ENCODE results near the gene EHBP1.
A peak's percentile ranks its signal among the peaks of the same experiment; 100 is the strongest.

Gene EHBP1

GRCh38 chr2:62687636-62688035 is 17.9 kb upstream of the EHBP1 start:
- DNase-seq (ENCODE audit: low spot score) = no peak
- no peak overlapping the region for H3K23ac ChIP-seq (ENCODE audit: low read depth, low read length, poor library complexity)
- peaks cover 3 to 9% of the 10 kb centered on the region in 2 donors for H3K4me1 ChIP-seq (ENCODE audit: control insufficient read depth in 2 of 2, insufficient read depth in 1 of 2, low read depth in 1 of 2, low read length in 2 of 2)
- H3K27ac ChIP-seq (replicated peaks; ENCODE audit: low read length) = no peak overlapping the region
- WGBS, 2 donors (ENCODE audit: extremely low coverage in 2 of 2, insufficient read length in 2 of 2, insufficient replicate concordance in 1 of 2) = no CpG with 5 or more reads among the region's 2 CpGs
- no peak overlapping the region for H3K4ac ChIP-seq (ENCODE audit: low read length)
- no peaks in the 10 kb centered on the region for H3K79me1 ChIP-seq (ENCODE audit: low read depth, low read length)
- no peak overlapping the region for H4K91ac ChIP-seq (ENCODE audit: low read depth, low read length, poor library complexity)
- no peak overlapping the region for H2AFZ ChIP-seq (ENCODE audit: low read length)
- no peak overlapping the region for H3K4me2 ChIP-seq (ENCODE audit: insufficient read depth, low read length, poor library complexity, severe bottlenecking)
- H2BK120ac ChIP-seq (ENCODE audit: low read depth, low read length) = no peak overlapping the region
- no peak overlapping the region for H2AK5ac ChIP-seq (ENCODE audit: low read depth, low read length)
- no peak overlapping the region for H3K18ac ChIP-seq (ENCODE audit: low read length)
- H2BK5ac ChIP-seq (ENCODE audit: low read length) = no peak overlapping the region
- H4K8ac ChIP-seq (ENCODE audit: low read depth, low read length) = no peak overlapping the region
- no peak overlapping the region for H2BK12ac ChIP-seq (ENCODE audit: low read length)
- no peak overlapping the region for H3K14ac ChIP-seq (ENCODE audit: low read length)
- H3K4me3 ChIP-seq (ENCODE audit: low read length in 2 of 2) = no peak overlapping the region
- H3K27me3 ChIP-seq (ENCODE audit: control insufficient read depth in 3 of 3, insufficient read depth in 3 of 3, low read depth in 1 of 3, low read length in 3 of 3) = no peaks in the 10 kb centered on the region
- no peaks in the 10 kb centered on the region for H3K9me3 ChIP-seq (replicated peaks in 1 of 2; ENCODE audit: control insufficient read depth in 2 of 2, insufficient read depth in 1 of 2, low read depth in 1 of 2, low read length in 2 of 2)
- H3K36me3 ChIP-seq (replicated peaks in 1 of 2; ENCODE audit: control insufficient read depth in 2 of 2, insufficient read depth in 2 of 2, low read length in 2 of 2) = no peaks in the 10 kb centered on the region
- no peak overlapping the region for H3K9ac ChIP-seq (ENCODE audit: low read depth, low read length, poor library complexity)
- H2BK15ac ChIP-seq (ENCODE audit: low read length) = no peak overlapping the region

GRCh38 chr2:62688771-62689170 is 16.7 kb upstream of the EHBP1 start:
- H3K4me3 ChIP-seq (ENCODE audit: low read length in 2 of 2) = no peak overlapping the region
- H2BK15ac ChIP-seq (ENCODE audit: low read length) = no peak overlapping the region
- no peak overlapping the region for H3K9ac ChIP-seq (ENCODE audit: low read depth, low read length, poor library complexity)
- H2BK120ac ChIP-seq (ENCODE audit: low read depth, low read length) = no peak overlapping the region
- no peak overlapping the region for H3K23ac ChIP-seq (ENCODE audit: low read depth, low read length, poor library complexity)
- no peak overlapping the region for H3K4ac ChIP-seq (ENCODE audit: low read length)
- H3K27ac ChIP-seq (replicated peaks; ENCODE audit: low read length) = no peak overlapping the region
- H3K4me1 ChIP-seq (ENCODE audit: control insufficient read depth in 2 of 2, insufficient read depth in 1 of 2, low read depth in 1 of 2, low read length in 2 of 2) = peaks cover 3 to 9% of the 10 kb centered on the region in 2 donors
- no peak overlapping the region for H3K14ac ChIP-seq (ENCODE audit: low read length)
- no peak overlapping the region for H3K18ac ChIP-seq (ENCODE audit: low read length)
- no peak for DNase-seq (ENCODE audit: low spot score)
- H2AFZ ChIP-seq (ENCODE audit: low read length) = peak overlapping the region; percentile 11
- H3K27me3 ChIP-seq (ENCODE audit: control insufficient read depth in 3 of 3, insufficient read depth in 3 of 3, low read depth in 1 of 3, low read length in 3 of 3) = no peaks in the 10 kb centered on the region
- no peak overlapping the region for H2BK5ac ChIP-seq (ENCODE audit: low read length)
- no peak overlapping the region for H4K8ac ChIP-seq (ENCODE audit: low read depth, low read length)
- WGBS, 2 donors (ENCODE audit: extremely low coverage in 2 of 2, insufficient read length in 2 of 2, insufficient replicate concordance in 1 of 2) = no CpG with 5 or more reads among the region's 1 CpG
- H3K36me3 ChIP-seq (replicated peaks in 1 of 2; ENCODE audit: control insufficient read depth in 2 of 2, insufficient read depth in 2 of 2, low read length in 2 of 2) = no peaks in the 10 kb centered on the region
- H3K9me3 ChIP-seq (replicated peaks in 1 of 2; ENCODE audit: control insufficient read depth in 2 of 2, insufficient read depth in 1 of 2, low read depth in 1 of 2, low read length in 2 of 2) = no peaks in the 10 kb centered on the region
- no peaks in the 10 kb centered on the region for H3K79me1 ChIP-seq (ENCODE audit: low read depth, low read length)
- H3K4me2 ChIP-seq (ENCODE audit: insufficient read depth, low read length, poor library complexity, severe bottlenecking) = no peak overlapping the region
- no peak overlapping the region for H2BK12ac ChIP-seq (ENCODE audit: low read length)
- no peak overlapping the region for H2AK5ac ChIP-seq (ENCODE audit: low read depth, low read length)
- no peak overlapping the region for H4K91ac ChIP-seq (ENCODE audit: low read depth, low read length, poor library complexity)

DNA sequence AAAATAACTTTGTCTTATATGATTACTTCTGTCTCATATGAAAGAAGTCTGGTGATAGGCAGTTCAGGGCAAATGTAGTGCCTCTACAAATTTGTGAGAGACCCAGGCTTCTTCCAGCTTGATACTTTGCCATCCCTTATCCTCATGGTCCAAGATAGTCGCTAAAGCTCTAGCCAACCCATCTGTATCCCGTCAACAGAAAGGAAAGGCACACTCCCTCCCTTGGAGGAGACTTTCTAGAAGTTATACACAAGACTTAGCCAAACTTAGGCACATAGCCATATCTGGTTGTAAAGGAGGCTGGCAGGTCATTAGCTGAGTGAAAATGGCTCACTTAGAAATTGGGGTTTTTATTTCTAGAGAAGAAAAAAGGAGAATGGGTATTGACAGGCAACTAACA is 14.3 kb upstream of the EHBP1 start:
- H4K8ac ChIP-seq (ENCODE audit: low read depth, low read length) = no peak overlapping the region
- H3K23ac ChIP-seq (ENCODE audit: low read depth, low read length, poor library complexity) = no peak overlapping the region
- no CpG with 5 or more reads among the region's 2 CpGs for WGBS, 2 donors (ENCODE audit: extremely low coverage in 2 of 2, insufficient read length in 2 of 2, insufficient replicate concordance in 1 of 2)

DNA sequence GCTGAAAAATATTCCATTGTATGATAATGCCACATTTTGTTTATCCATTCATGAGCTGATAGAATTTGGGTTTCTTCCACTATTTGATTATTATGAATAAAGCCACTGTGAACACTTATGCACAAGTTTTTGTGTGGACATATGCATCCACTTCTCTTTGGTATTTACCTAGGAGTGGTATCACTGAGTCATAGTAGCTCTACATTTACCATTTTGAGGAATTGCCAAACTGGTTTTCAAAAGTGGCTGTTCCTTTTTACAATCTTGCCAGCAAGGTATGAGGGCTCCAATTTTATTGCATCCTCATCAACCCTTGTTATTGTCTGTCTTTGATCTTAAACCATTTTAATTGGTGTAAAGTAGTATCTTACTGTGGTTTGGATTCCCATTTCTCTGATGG is 13.3 kb upstream of the EHBP1 start:
- H2BK5ac ChIP-seq (ENCODE audit: low read length) = no peak overlapping the region
- H4K91ac ChIP-seq (ENCODE audit: low read depth, low read length, poor library complexity) = no peak overlapping the region
- no peak overlapping the region for H3K27ac ChIP-seq (replicated peaks; ENCODE audit: low read length)
- H2BK120ac ChIP-seq (ENCODE audit: low read depth, low read length) = no peak overlapping the region
- H3K4me2 ChIP-seq (ENCODE audit: insufficient read depth, low read length, poor library complexity, severe bottlenecking) = no peak overlapping the region
- no peak for DNase-seq (ENCODE audit: low spot score)
- H2AK5ac ChIP-seq (ENCODE audit: low read depth, low read length) = no peak overlapping the region
- H3K4ac ChIP-seq (ENCODE audit: low read length) = no peak overlapping the region
- H3K27me3 ChIP-seq (ENCODE audit: control insufficient read depth in 3 of 3, insufficient read depth in 3 of 3, low read depth in 1 of 3, low read length in 3 of 3) = no peaks in the 10 kb centered on the region
- H3K14ac ChIP-seq (ENCODE audit: low read length) = no peak overlapping the region
- no peak overlapping the region for H2AFZ ChIP-seq (ENCODE audit: low read length)
- H3K4me3 ChIP-seq (ENCODE audit: low read length in 2 of 2) = no peak overlapping the region
- H3K18ac ChIP-seq (ENCODE audit: low read length) = no peak overlapping the region
- H2BK12ac ChIP-seq (ENCODE audit: low read length) = no peak overlapping the region
- H3K4me1 ChIP-seq (ENCODE audit: control insufficient read depth in 2 of 2, insufficient read depth in 1 of 2, low read depth in 1 of 2, low read length in 2 of 2) = no peaks in the 10 kb centered on the region
- H3K36me3 ChIP-seq (replicated peaks in 1 of 2; ENCODE audit: control insufficient read depth in 2 of 2, insufficient read depth in 2 of 2, low read length in 2 of 2) = no peaks in the 10 kb centered on the region
- H3K9me3 ChIP-seq (replicated peaks in 1 of 2; ENCODE audit: control insufficient read depth in 2 of 2, insufficient read depth in 1 of 2, low read depth in 1 of 2, low read length in 2 of 2) = no peaks in the 10 kb centered on the region
- no peak overlapping the region for H3K9ac ChIP-seq (ENCODE audit: low read depth, low read length, poor library complexity)
- H3K23ac ChIP-seq (ENCODE audit: low read depth, low read length, poor library complexity) = no peak overlapping the region
- no peaks in the 10 kb centered on the region for H3K79me1 ChIP-seq (ENCODE audit: low read depth, low read length)
- no peak overlapping the region for H4K8ac ChIP-seq (ENCODE audit: low read depth, low read length)
- H2BK15ac ChIP-seq (ENCODE audit: low read length) = no peak overlapping the region

More for the DNA sequence above, 14.3 kb upstream of the EHBP1 start:
- H3K4me2 ChIP-seq (ENCODE audit: insufficient read depth, low read length, poor library complexity, severe bottlenecking) = no peak overlapping the region
- H3K27me3 ChIP-seq (ENCODE audit: control insufficient read depth in 3 of 3, insufficient read depth in 3 of 3, low read depth in 1 of 3, low read length in 3 of 3) = no peaks in the 10 kb centered on the region
- no peak overlapping the region for H4K91ac ChIP-seq (ENCODE audit: low read depth, low read length, poor library complexity)
- H3K18ac ChIP-seq (ENCODE audit: low read length) = no peak overlapping the region
- H3K4ac ChIP-seq (ENCODE audit: low read length) = no peak overlapping the region
- no peak overlapping the region for H2BK12ac ChIP-seq (ENCODE audit: low read length)
- no peak overlapping the region for H3K9ac ChIP-seq (ENCODE audit: low read depth, low read length, poor library complexity)
- no peak overlapping the region for H2BK5ac ChIP-seq (ENCODE audit: low read length)
- no peak overlapping the region for H2BK15ac ChIP-seq (ENCODE audit: low read length)
- H3K79me1 ChIP-seq (ENCODE audit: low read depth, low read length) = no peaks in the 10 kb centered on the region
- no peak overlapping the region for H3K27ac ChIP-seq (replicated peaks; ENCODE audit: low read length)
- no peak overlapping the region for H2BK120ac ChIP-seq (ENCODE audit: low read depth, low read length)
- no peaks in the 10 kb centered on the region for H3K9me3 ChIP-seq (replicated peaks in 1 of 2; ENCODE audit: control insufficient read depth in 2 of 2, insufficient read depth in 1 of 2, low read depth in 1 of 2, low read length in 2 of 2)
- no peak overlapping the region for H2AK5ac ChIP-seq (ENCODE audit: low read depth, low read length)
- DNase-seq (ENCODE audit: low spot score) = no peak
- H2AFZ ChIP-seq (ENCODE audit: low read length) = no peak overlapping the region
- no peaks in the 10 kb centered on the region for H3K36me3 ChIP-seq (replicated peaks in 1 of 2; ENCODE audit: control insufficient read depth in 2 of 2, insufficient read depth in 2 of 2, low read length in 2 of 2)
- peaks cover 2 to 5% of the 10 kb centered on the region in 2 donors for H3K4me1 ChIP-seq (ENCODE audit: control insufficient read depth in 2 of 2, insufficient read depth in 1 of 2, low read depth in 1 of 2, low read length in 2 of 2)
- no peak overlapping the region for H3K4me3 ChIP-seq (ENCODE audit: low read length in 2 of 2)
- H3K14ac ChIP-seq (ENCODE audit: low read length) = no peak overlapping the region
